GM12878 (cell line): ENCODE measurements around the gene TBKBP1.
A peak's percentile ranks its signal among the peaks of the same experiment; 100 is the strongest.

Source experiments
- CTCF ChIP-seq, 3 experiments: IDR thresholded peaks in 2 of 3; conservative IDR thresholded peaks in 1 of 3; 2 replicates each; pipeline ENCODE4 v1.5.1; 2011; ENCODE audit warnings: low read depth in 3 of 3, low read length in 3 of 3, mild to moderate bottlenecking in 3 of 3, control low read depth in 2 of 3, moderate library complexity in 2 of 3, inconsistent platforms in 1 of 3, mixed read lengths in 1 of 3; ENCODE audit not compliant: control insufficient read depth in 2 of 3, insufficient read depth in 1 of 3; ENCODE audit errors: extremely low read depth in 1 of 3
- JUND ChIP-seq: IDR thresholded peaks from 2 replicates; pipeline ENCODE4 v1.6.1; 2012; ENCODE audit warnings: low read depth, mild to moderate bottlenecking, low read length, improper control_type of control experiment, moderate library complexity
- POLR2AphosphoS5 ChIP-seq: IDR thresholded peaks from 2 replicates; pipeline ENCODE4 v1.6.1; 2011; ENCODE audit warnings: mild to moderate bottlenecking, low read length, inconsistent platforms
- RB1 ChIP-seq: fragments of 450-650 bp; formaldehyde crosslinking; IDR thresholded peaks from 2 replicates; pipeline ENCODE4 v1.6.1; 2017; ENCODE audit warnings: mild to moderate bottlenecking, borderline replicate concordance
- TF ChIP-seq, protein P1 (sequence below): fragments of 450-650 bp; formaldehyde crosslinking; IDR thresholded peaks from 2 replicates; pipeline ENCODE4 v1.5.0; 2022; ENCODE audit warnings: mild to moderate bottlenecking, missing genetic modification characterization

- TF ChIP-seq, protein P1, sequence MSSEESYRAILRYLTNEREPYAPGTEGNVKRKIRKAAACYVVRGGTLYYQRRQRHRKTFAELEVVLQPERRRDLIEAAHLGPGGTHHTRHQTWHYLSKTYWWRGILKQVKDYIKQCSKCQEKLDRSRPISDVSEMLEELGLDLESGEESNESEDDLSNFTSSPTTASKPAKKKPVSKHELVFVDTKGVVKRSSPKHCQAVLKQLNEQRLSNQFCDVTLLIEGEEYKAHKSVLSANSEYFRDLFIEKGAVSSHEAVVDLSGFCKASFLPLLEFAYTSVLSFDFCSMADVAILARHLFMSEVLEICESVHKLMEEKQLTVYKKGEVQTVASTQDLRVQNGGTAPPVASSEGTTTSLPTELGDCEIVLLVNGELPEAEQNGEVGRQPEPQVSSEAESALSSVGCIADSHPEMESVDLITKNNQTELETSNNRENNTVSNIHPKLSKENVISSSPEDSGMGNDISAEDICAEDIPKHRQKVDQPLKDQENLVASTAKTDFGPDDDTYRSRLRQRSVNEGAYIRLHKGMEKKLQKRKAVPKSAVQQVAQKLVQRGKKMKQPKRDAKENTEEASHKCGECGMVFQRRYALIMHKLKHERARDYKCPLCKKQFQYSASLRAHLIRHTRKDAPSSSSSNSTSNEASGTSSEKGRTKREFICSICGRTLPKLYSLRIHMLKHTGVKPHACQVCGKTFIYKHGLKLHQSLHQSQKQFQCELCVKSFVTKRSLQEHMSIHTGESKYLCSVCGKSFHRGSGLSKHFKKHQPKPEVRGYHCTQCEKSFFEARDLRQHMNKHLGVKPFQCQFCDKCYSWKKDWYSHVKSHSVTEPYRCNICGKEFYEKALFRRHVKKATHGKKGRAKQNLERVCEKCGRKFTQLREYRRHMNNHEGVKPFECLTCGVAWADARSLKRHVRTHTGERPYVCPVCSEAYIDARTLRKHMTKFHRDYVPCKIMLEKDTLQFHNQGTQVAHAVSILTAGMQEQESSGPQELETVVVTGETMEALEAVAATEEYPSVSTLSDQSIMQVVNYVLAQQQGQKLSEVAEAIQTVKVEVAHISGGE (CRISPR knock-in tag) = no peak
- TF ChIP-seq JUND = no peak
- TF ChIP-seq CTCF (IDR thresholded peaks at IDR 0.05 in 2 of 3, conservative IDR thresholded peaks at IDR 0.05 in 1 of 3; ENCODE audit: control insufficient read depth in 2 of 3, extremely low read depth in 1 of 3, insufficient read depth in 1 of 3, low read depth in 3 of 3, low read length in 3 of 3) = no peak
- TF ChIP-seq RB1 = 0 out of 2 replicates have a peak, but pooled peaks have one; percentile 35
- TF ChIP-seq POLR2AphosphoS5 = no peak
Measured at GRCh38 chr17:47703191-47703591, 9.2 kb downstream of the TBKBP1 start.
